DOHH2 (cell line): Measurements from ENCODE around the gene CEP350.

ENCODE experiments used
- H3F3A ChIP-seq: fragments of 200-600 bp; sonication (generic), shearing (Covaris generic); 2 replicates; pipeline ENCODE4 v1.6.0; 2016; ENCODE audit warnings: antibody characterized with exemption, mild to moderate bottlenecking; ENCODE audit not compliant: control insufficient read depth, insufficient read depth
- H3K27ac ChIP-seq: fragments of 200-600 bp; sonication (generic); 2 replicates; pipeline ENCODE4 v1.5.1; 2014; ENCODE audit warnings: low read depth, mild to moderate bottlenecking, low read length, moderate library complexity
- H3K27me3 ChIP-seq: fragments of 200-600 bp; sonication (generic); 2 replicates; pipeline ENCODE4 v1.6.1; 2014; ENCODE audit warnings: mild to moderate bottlenecking, low read length, mixed read lengths; ENCODE audit not compliant: control insufficient read depth
- H3K36me3 ChIP-seq: fragments of 200-600 bp; sonication (generic); 2 replicates; pipeline ENCODE4 v1.6.1; 2014; ENCODE audit warnings: mild to moderate bottlenecking, low read length, moderate library complexity, mixed read lengths; ENCODE audit not compliant: control insufficient read depth
- H3K4me1 ChIP-seq: fragments of 200-600 bp; sonication (generic); 2 replicates; pipeline ENCODE4 v1.6.1; 2014; ENCODE audit warnings: mild to moderate bottlenecking, low read length, mixed read lengths; ENCODE audit not compliant: control insufficient read depth
- H3K4me2 ChIP-seq: fragments of 200-600 bp; sonication (generic); 2 replicates; pipeline ENCODE4 v1.6.0; 2014; ENCODE audit warnings: mild to moderate bottlenecking, low read length, moderate library complexity
- H3K4me3 ChIP-seq: fragments of 200-600 bp; sonication (generic); 2 replicates; pipeline ENCODE4 v1.5.1; 2014; ENCODE audit warnings: mild to moderate bottlenecking, low read length, mixed read lengths
- H3K79me2 ChIP-seq: fragments of 200-600 bp; sonication (generic); 2 replicates; pipeline ENCODE4 v1.6.1; 2014; ENCODE audit warnings: mild to moderate bottlenecking, low read length, mixed read lengths; ENCODE audit not compliant: control insufficient read depth
- H3K9me2 ChIP-seq: fragments of 200-600 bp; sonication (generic); replicated peaks from 2 replicates; pipeline ENCODE4 v1.6.1; 2014; ENCODE audit warnings: mild to moderate bottlenecking, low read length, mixed read lengths; ENCODE audit not compliant: control insufficient read depth
- H3K9me3 ChIP-seq: fragments of 200-600 bp; sonication (generic); 2 replicates; pipeline ENCODE4 v1.6.1; 2014; ENCODE audit warnings: antibody characterized with exemption, low read length, mixed read lengths; ENCODE audit not compliant: control insufficient read depth, insufficient read depth
- H4K20me1 ChIP-seq: fragments of 200-600 bp; sonication (generic); 2 replicates; pipeline ENCODE4 v1.6.0; 2014; ENCODE audit warnings: low read depth, mild to moderate bottlenecking, antibody characterized with exemption, low read length, moderate library complexity; ENCODE audit not compliant: control insufficient read depth, insufficient read depth
- CTCF ChIP-seq: fragments of 200-600 bp; sonication (generic); IDR thresholded peaks from one replicate; pipeline ENCODE4 v1.5.1; 2014; ENCODE audit warnings: antibody characterized with exemption, mild to moderate bottlenecking, low read depth, low read length; ENCODE audit not compliant: poor library complexity, severe bottlenecking
- EZH2phosphoT487 ChIP-seq: fragments of 200-600 bp; sonication (generic); IDR thresholded peaks from 2 replicates; pipeline ENCODE4 v1.6.1; 2017; ENCODE audit warnings: borderline replicate concordance, mild to moderate bottlenecking, antibody characterized with exemption, low read length, moderate library complexity, mixed read lengths

The CEP350 gene

GRCh38 chr1:180042988-180043622, 88.5 kb downstream of the CEP350 start:
- H3K27ac ChIP-seq = no peak overlapping the region
- H3K4me2 ChIP-seq = no peak overlapping the region
- no peaks in the 10 kb centered on the region for H3K9me2 ChIP-seq
- no peaks in the 10 kb centered on the region for H3K79me2 ChIP-seq
- no peaks in the 10 kb centered on the region; the same call in 1 of the 2 replicates for H3F3A ChIP-seq
- H3K36me3 ChIP-seq = peaks cover 72% of the 10 kb centered on the region
- TF ChIP-seq EZH2phosphoT487 (no peak), CTCF (no peak)
- no peaks in the 10 kb centered on the region for H3K4me1 ChIP-seq
- H4K20me1 ChIP-seq = no peaks in the 10 kb centered on the region
- no peak overlapping the region for H3K4me3 ChIP-seq
- no peaks in the 10 kb centered on the region for H3K9me3 ChIP-seq
- H3K27me3 ChIP-seq = no peaks in the 10 kb centered on the region

- no peaks in the 10 kb centered on the region for H3K4me1 ChIP-seq
- H3K4me3 ChIP-seq = no peak overlapping the region
- H3K9me2 ChIP-seq = no peaks in the 10 kb centered on the region
- no peak overlapping the region for H3K4me2 ChIP-seq
- H3K9me3 ChIP-seq = no peaks in the 10 kb centered on the region
- no peak overlapping the region for H3K27ac ChIP-seq
- H3K36me3 ChIP-seq = peaks cover 75% of the 10 kb centered on the region
- no peaks in the 10 kb centered on the region for H3K27me3 ChIP-seq
- no peaks in the 10 kb centered on the region for H4K20me1 ChIP-seq
- TF ChIP-seq EZH2phosphoT487 (no peak), CTCF (no peak)
- no peaks in the 10 kb centered on the region for H3K79me2 ChIP-seq
- no peaks in the 10 kb centered on the region; the same call in 1 of the 2 replicates for H3F3A ChIP-seq
Observed at GRCh38 chr1:180043785-180044184, 89.2 kb downstream of the CEP350 start.

GRCh38 chr1:180046674-180047073, 92.1 kb downstream of the CEP350 start:
- Histone ChIP-seq H4K20me1 (no peaks in the 10 kb centered on the region), H3K36me3 (peaks cover 80% of the 10 kb centered on the region), H3K9me2 (no peaks in the 10 kb centered on the region), H3K4me1 (no peaks in the 10 kb centered on the region), H3K27me3 (no peaks in the 10 kb centered on the region), H3F3A (no peaks in the 10 kb centered on the region; the same call in 1 of the 2 replicates), H3K4me3 (no peak overlapping the region), H3K9me3 (no peaks in the 10 kb centered on the region), H3K79me2 (no peaks in the 10 kb centered on the region), H3K4me2 (no peak overlapping the region), H3K27ac (no peak overlapping the region)
- no peak for TF ChIP-seq CTCF
- no peak for TF ChIP-seq EZH2phosphoT487
